Keratinocyte (primary cell): ENCODE measurements around the gene DCLK2. TPM values are rescaled to one million over a fixed set of nuclear protein-coding genes. Genes with fewer than 3 reads are reported as not detected.

Source experiments
- DNase-seq: peaks from one replicate; pipeline ENCODE4 v3.0.0-alpha.2; 2011; ENCODE audit warnings: low read depth, missing footprints, low spot score
- FAIRE-seq: peaks from 2 replicates; lab custom pipeline; 2011; peaks lifted over from hg19 to GRCh38; lab: Jason Lieb, UNC
- H2AFZ ChIP-seq: 2 replicates; pipeline ENCODE4 v1.6.0; 2012; ENCODE audit warnings: low read length, control low read depth, inconsistent platforms; ENCODE audit not compliant: control insufficient read depth
- H3K27ac ChIP-seq: 2 replicates; pipeline ENCODE4 v1.5.1; 2011; ENCODE audit warnings: low read length; ENCODE audit not compliant: control insufficient read depth, insufficient read depth
- H3K27me3 ChIP-seq: 3 replicates; pipeline ENCODE4 v1.6.0; 2011; ENCODE audit warnings: low read length; ENCODE audit not compliant: control insufficient read depth, insufficient read depth; ENCODE audit errors: extremely low read depth
- H3K36me3 ChIP-seq, 2 experiments: 2 replicates in 1 of 2; 3 replicates in 1 of 2; pipeline ENCODE4 v1.5.1; 2011; ENCODE audit warnings: low read length in 2 of 2, mild to moderate bottlenecking in 1 of 2; ENCODE audit not compliant: control insufficient read depth in 2 of 2, insufficient read depth in 2 of 2; ENCODE audit errors: extremely low read depth in 1 of 2
- H3K4me1 ChIP-seq: 3 replicates; pipeline ENCODE4 v1.5.1; 2011; ENCODE audit warnings: low read length; ENCODE audit not compliant: control insufficient read depth, insufficient read depth; ENCODE audit errors: extremely low read depth
- H3K4me2 ChIP-seq: 3 replicates; pipeline ENCODE4 v1.6.0; 2011; ENCODE audit warnings: low read depth, low read length; ENCODE audit not compliant: control insufficient read depth, insufficient read depth; ENCODE audit errors: extremely low read depth
- H3K4me3 ChIP-seq, 3 experiments: fragments of 200-600 bp in 1 of 3; sonication (generic) in 1 of 3; 2 replicates in 2 of 3; 3 replicates in 1 of 3; pipeline ENCODE4 v1.5.1; 2011 to 2016; ENCODE audit warnings: low read length in 3 of 3, mild to moderate bottlenecking in 3 of 3, control low read depth in 2 of 3, inconsistent platforms in 1 of 3, low read depth in 1 of 3, mixed read lengths in 1 of 3, mixed run types in 1 of 3, moderate library complexity in 1 of 3; ENCODE audit not compliant: control insufficient read depth in 2 of 3, insufficient read depth in 2 of 3; ENCODE audit errors: extremely low read depth in 1 of 3
- H3K79me2 ChIP-seq: 2 replicates; pipeline ENCODE4 v1.6.0; 2012; ENCODE audit warnings: low read length; ENCODE audit not compliant: control insufficient read depth, insufficient read depth
- H3K9ac ChIP-seq: 3 replicates; pipeline ENCODE4 v1.6.0; 2011; ENCODE audit warnings: low read length; ENCODE audit not compliant: control insufficient read depth, insufficient read depth; ENCODE audit errors: extremely low read depth
- H3K9me1 ChIP-seq: 3 replicates; pipeline ENCODE4 v1.6.0; 2011; ENCODE audit warnings: low read length; ENCODE audit not compliant: control insufficient read depth, insufficient read depth; ENCODE audit errors: extremely low read depth
- H3K9me3 ChIP-seq: 2 replicates; pipeline ENCODE4 v1.5.1; 2012; ENCODE audit warnings: low read depth, low read length; ENCODE audit not compliant: control insufficient read depth
- H4K20me1 ChIP-seq: 3 replicates; pipeline ENCODE4 v1.6.0; 2011; ENCODE audit warnings: low read length; ENCODE audit not compliant: control insufficient read depth, insufficient read depth; ENCODE audit errors: extremely low read depth
- EZH2 ChIP-seq: IDR thresholded peaks from one replicate; pipeline ENCODE4 v1.6.1; 2012; ENCODE audit warnings: inconsistent platforms, mild to moderate bottlenecking, low read length, moderate library complexity
- dilution Hi-C: fragments of 300-500 bp; cut with MboI; formaldehyde crosslinking; loops from one replicate; pipeline ENCODE4 v1.7.0; 2020; ENCODE audit warnings: low sequenced_read_pairs; ENCODE audit not compliant: extremely low pct_ligation_motif_present
- polyA plus RNA-seq, 5 experiments: library from polyadenylated mRNA; depleted of rRNA in 3 of 5; stranded (reverse) in 3 of 5; stranded (forward) in 1 of 5; unstranded in 1 of 5; fragments of >200 nt; gene quantifications; 1 replicate in 1 of 5; 2 replicates in 3 of 5; 3 replicates in 1 of 5; pipeline versions ENCODE4 v1.2.1 to v1.2.3, GENCODE V29; 2011 to 2012; ENCODE audit warnings: missing spikeins in 2 of 5, low read depth in 1 of 5, low replicate concordance in 1 of 5
- TF ChIP-seq, protein P1 (sequence below), 3 experiments: IDR thresholded peaks in 1 of 3; conservative IDR thresholded peaks in 1 of 3; optimal IDR thresholded peaks in 1 of 3; 2 replicates in 2 of 3; 3 replicates in 1 of 3; pipeline versions ENCODE3 to v1.5.1; 2011; ENCODE audit warnings: low read length in 3 of 3, mild to moderate bottlenecking in 3 of 3, moderate library complexity in 2 of 3, control low read depth in 1 of 3, inconsistent platforms in 1 of 3; ENCODE audit not compliant: insufficient read depth in 2 of 3; ENCODE audit errors: extremely low read depth in 1 of 3

The DCLK2 gene
- polyA plus RNA-seq, 1 donor (not counting 4 experiments of a cell fraction or from before 2014, with no cell fraction given) = 0.07 TPM

DNA sequence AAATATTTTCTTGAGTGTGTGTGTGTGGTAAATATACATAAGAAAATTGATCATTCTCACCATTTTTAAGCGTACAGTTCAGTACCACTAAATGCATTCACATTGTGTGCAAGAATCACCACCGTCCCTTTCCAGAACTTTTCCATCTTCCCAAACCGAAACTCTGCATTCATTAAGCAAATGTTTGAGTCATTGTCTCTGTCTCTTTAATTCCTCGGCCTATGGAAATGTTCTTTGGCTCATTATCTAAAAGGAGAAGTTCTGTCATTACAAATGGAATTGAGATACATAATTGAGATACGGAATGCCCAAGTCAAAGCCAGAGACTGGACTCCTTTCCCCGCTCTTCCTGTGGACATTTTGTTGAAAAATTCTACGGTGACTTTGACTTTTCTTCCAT lies 168.9 kb downstream of the DCLK2 start:
- Histone ChIP-seq H3K9me1 (no peaks in the 10 kb centered on the region), H4K20me1 (no peaks in the 10 kb centered on the region), H3K4me1 (no peaks in the 10 kb centered on the region), H3K79me2 (no peaks in the 10 kb centered on the region), H3K9me3 (no peaks in the 10 kb centered on the region), H3K4me2 (no peak overlapping the region), H3K27ac (no peak overlapping the region), H3K36me3 (no peaks in the 10 kb centered on the region), H2AFZ (no peak overlapping the region), H3K27me3 (no peaks in the 10 kb centered on the region), H3K9ac (no peak overlapping the region), H3K4me3 (no peak overlapping the region)
- no peak for DNase-seq
- TF ChIP-seq EZH2 = no peak
- TF ChIP-seq, protein P1, sequence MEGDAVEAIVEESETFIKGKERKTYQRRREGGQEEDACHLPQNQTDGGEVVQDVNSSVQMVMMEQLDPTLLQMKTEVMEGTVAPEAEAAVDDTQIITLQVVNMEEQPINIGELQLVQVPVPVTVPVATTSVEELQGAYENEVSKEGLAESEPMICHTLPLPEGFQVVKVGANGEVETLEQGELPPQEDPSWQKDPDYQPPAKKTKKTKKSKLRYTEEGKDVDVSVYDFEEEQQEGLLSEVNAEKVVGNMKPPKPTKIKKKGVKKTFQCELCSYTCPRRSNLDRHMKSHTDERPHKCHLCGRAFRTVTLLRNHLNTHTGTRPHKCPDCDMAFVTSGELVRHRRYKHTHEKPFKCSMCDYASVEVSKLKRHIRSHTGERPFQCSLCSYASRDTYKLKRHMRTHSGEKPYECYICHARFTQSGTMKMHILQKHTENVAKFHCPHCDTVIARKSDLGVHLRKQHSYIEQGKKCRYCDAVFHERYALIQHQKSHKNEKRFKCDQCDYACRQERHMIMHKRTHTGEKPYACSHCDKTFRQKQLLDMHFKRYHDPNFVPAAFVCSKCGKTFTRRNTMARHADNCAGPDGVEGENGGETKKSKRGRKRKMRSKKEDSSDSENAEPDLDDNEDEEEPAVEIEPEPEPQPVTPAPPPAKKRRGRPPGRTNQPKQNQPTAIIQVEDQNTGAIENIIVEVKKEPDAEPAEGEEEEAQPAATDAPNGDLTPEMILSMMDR (optimal IDR thresholded peaks at IDR 0.05 in 1 of 3, IDR thresholded peaks at IDR 0.05 in 1 of 3, conservative IDR thresholded peaks at IDR 0.05 in 1 of 3; ENCODE audit: extremely low read depth in 1 of 3, insufficient read depth in 2 of 3, low read length in 3 of 3) = no peak
- dilution Hi-C loops = no loop called here
- no peak for FAIRE-seq

DNA sequence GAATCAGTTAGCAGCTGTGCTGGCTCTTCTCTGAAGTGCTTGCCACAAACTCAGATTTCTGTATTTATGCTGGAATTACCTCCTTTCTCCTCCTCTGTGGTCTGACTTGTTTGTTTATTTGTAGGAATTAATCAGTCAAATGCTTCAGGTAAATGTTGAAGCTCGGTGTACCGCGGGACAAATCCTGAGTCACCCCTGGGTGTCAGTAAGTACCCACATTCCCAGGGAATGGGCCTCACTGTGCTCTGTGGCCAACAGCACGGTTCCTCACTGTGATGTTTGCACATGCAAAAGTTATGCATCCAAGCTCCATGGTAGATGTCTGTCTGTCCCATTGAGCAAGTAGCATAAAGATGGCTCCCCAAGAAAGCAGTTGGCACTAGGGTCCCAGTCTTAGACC lies 169.9 kb downstream of the DCLK2 start:
- no peaks in the 10 kb centered on the region for H3K9me3 ChIP-seq
- H4K20me1 ChIP-seq = no peaks in the 10 kb centered on the region
- no peaks in the 10 kb centered on the region for H3K4me1 ChIP-seq
- no peak overlapping the region for H3K27ac ChIP-seq
- no peaks in the 10 kb centered on the region for H3K27me3 ChIP-seq
- H3K4me2 ChIP-seq = no peak overlapping the region
- peak; percentile 29 for FAIRE-seq
- no peaks in the 10 kb centered on the region for H3K36me3 ChIP-seq
- no peak overlapping the region for H2AFZ ChIP-seq
- dilution Hi-C loops = no loop called here
- no peak overlapping the region for H3K9ac ChIP-seq
- no peaks in the 10 kb centered on the region for H3K79me2 ChIP-seq
- TF ChIP-seq, protein P1 (optimal IDR thresholded peaks at IDR 0.05 in 1 of 3, IDR thresholded peaks at IDR 0.05 in 1 of 3, conservative IDR thresholded peaks at IDR 0.05 in 1 of 3; ENCODE audit: extremely low read depth in 1 of 3, insufficient read depth in 2 of 3, low read length in 3 of 3) = peak in 1 of 3 experiments; percentile 55
- no peak for TF ChIP-seq EZH2
- no peaks in the 10 kb centered on the region for H3K9me1 ChIP-seq
- H3K4me3 ChIP-seq = no peak overlapping the region
- no peak for DNase-seq
